NCI-H2171 (cell line): ENCODE data around the gene GPR89A.
"Not testable (repeated sequence)": the region's sequence is repeated elsewhere in the genome, so short reads cannot be mapped to it uniquely, and the experiment has no call there.

Experiments
- DNase-seq: peaks from one replicate; lab custom pipeline; 2025; lab: John Stamatoyannopoulos, UW

Gene GPR89A

DNA sequence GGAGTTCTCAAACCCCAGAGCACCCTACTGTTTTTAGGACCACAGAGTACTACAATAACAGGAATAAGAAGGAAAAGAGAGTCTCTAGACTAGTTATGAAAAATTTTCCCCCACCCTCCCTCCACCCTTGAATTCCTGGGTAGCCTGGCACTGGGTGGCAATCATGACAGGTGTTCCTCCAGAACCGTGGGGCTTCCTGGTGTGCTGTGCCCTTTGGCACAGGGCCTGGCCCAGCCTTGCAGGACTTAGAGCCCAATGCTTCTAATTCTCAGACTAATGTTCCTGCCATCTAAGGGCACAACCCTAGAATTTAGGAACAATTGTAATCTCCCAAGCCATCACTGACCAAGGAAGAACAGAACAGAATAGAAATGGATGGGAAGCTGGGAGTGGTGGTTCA lies 110.0 kb downstream of the GPR89A start:
- no peak for DNase-seq

- DNase-seq = not testable (repeated sequence)
These were observed 110.7 kb downstream of the GPR89A start for GRCh38 chr1:145718465-145718864.

- no peak for DNase-seq
These were observed 111.7 kb downstream of the GPR89A start, which contains the start of gene CD160 for GRCh38 chr1:145719230-145720079. Gene CD160, plus strand, starts transcription at chr1:145719499. Its CDS starts 8,829 bp downstream, at chr1:145728328.
